GM23338 (cell line): ENCODE measurements around the gene HS3ST1. TPM values are rescaled to one million over a fixed set of nuclear protein-coding genes. Genes with fewer than 3 reads are reported as not detected.

Experiments used
- ATAC-seq: fragments of 200-7000 bp; cut with Tn5 transposase; 3 replicates; pipeline ENCODE4 v1.9.1; 2020
- DNase-seq: peaks from one replicate; pipeline ENCODE4 v3.0.0-alpha.2; 2015; ENCODE audit warnings: low spot score
- H2AFZ ChIP-seq: fragments of 200-600 bp; sonication (generic); 2 replicates; pipeline ENCODE4 v1.8.0; 2016; ENCODE audit warnings: antibody characterized with exemption, mild to moderate bottlenecking, moderate library complexity
- H3F3A ChIP-seq: fragments of 200-600 bp; sonication (generic); replicated peaks from 2 replicates; pipeline ENCODE4 v1.8.0; 2017; ENCODE audit warnings: antibody characterized with exemption, mixed run types, low read depth
- H3K27ac ChIP-seq: fragments of 200-600 bp; sonication (generic); 2 replicates; pipeline ENCODE4 v1.6.1; 2016; ENCODE audit warnings: low read depth
- H3K27me3 ChIP-seq: fragments of 200-600 bp; sonication (generic); 2 replicates; pipeline ENCODE4 v1.8.0; 2016; ENCODE audit warnings: mild to moderate bottlenecking, mixed run types, moderate library complexity; ENCODE audit not compliant: insufficient read depth
- H3K36me3 ChIP-seq: fragments of 200-600 bp; sonication (generic); 2 replicates; pipeline ENCODE4 v1.8.0; 2016; ENCODE audit warnings: mild to moderate bottlenecking; ENCODE audit not compliant: insufficient read depth
- H3K4me1 ChIP-seq: fragments of 200-600 bp; sonication (generic); 2 replicates; pipeline ENCODE4 v1.8.0; 2016; ENCODE audit warnings: mild to moderate bottlenecking, moderate library complexity; ENCODE audit not compliant: insufficient read depth
- H3K4me2 ChIP-seq: fragments of 200-600 bp; sonication (generic); 2 replicates; pipeline ENCODE4 v1.7.1; 2017; ENCODE audit warnings: mixed run types
- H3K4me3 ChIP-seq: fragments of 200-600 bp; sonication (generic); 2 replicates; pipeline ENCODE4 v1.6.1; 2016; ENCODE audit warnings: mixed run types
- H3K79me2 ChIP-seq: fragments of 200-600 bp; sonication (generic); replicated peaks from 2 replicates; pipeline ENCODE4 v1.8.0; 2017; ENCODE audit warnings: mild to moderate bottlenecking; ENCODE audit not compliant: insufficient read depth
- H3K9me2 ChIP-seq: fragments of 200-600 bp; sonication (generic); 2 replicates; pipeline ENCODE4 v1.8.0; 2017; ENCODE audit not compliant: insufficient read depth
- H4K20me1 ChIP-seq: fragments of 200-600 bp; sonication (generic); replicated peaks from 2 replicates; pipeline ENCODE4 v1.8.0; 2017; ENCODE audit warnings: mild to moderate bottlenecking; ENCODE audit not compliant: insufficient read depth
- H3K27ac Mint-ChIP-seq: 2 replicates; pipeline ENCODE4 v1.8.0; 2020; ENCODE audit warnings: inconsistent platforms, mild to moderate bottlenecking, moderate library complexity, mixed read lengths
- H3K27me3 Mint-ChIP-seq: 3 replicates; pipeline ENCODE4 v1.8.0; 2022; ENCODE audit warnings: low read depth, mild to moderate bottlenecking, moderate library complexity, mixed read lengths, inconsistent platforms; ENCODE audit not compliant: insufficient read depth, poor library complexity
- H3K36me3 Mint-ChIP-seq: 3 replicates; pipeline ENCODE4 v1.8.0; 2021; ENCODE audit warnings: low read depth, mild to moderate bottlenecking, inconsistent platforms, moderate library complexity, mixed read lengths
- H3K4me1 Mint-ChIP-seq: 3 replicates; pipeline ENCODE4 v1.8.0; 2020; ENCODE audit warnings: mild to moderate bottlenecking, inconsistent platforms, mixed read lengths
- H3K4me3 Mint-ChIP-seq: 3 replicates; pipeline ENCODE4 v1.8.0; 2021; ENCODE audit warnings: moderate library complexity, mild to moderate bottlenecking, inconsistent platforms, mixed read lengths
- H3K9me3 Mint-ChIP-seq: 3 replicates; pipeline ENCODE4 v1.8.0; 2020; ENCODE audit warnings: moderate library complexity, mild to moderate bottlenecking, inconsistent platforms, mixed read lengths
- EZH2 ChIP-seq: fragments of 200-600 bp; sonication (generic); IDR thresholded peaks from one replicate; pipeline ENCODE4 v1.8.0; 2017; ENCODE audit warnings: antibody characterized with exemption, mild to moderate bottlenecking, low read depth; ENCODE audit not compliant: unreplicated experiment
- JUNB ChIP-seq: IDR thresholded peaks from one replicate; pipeline ENCODE4 v1.6.1; 2016; ENCODE audit warnings: antibody characterized with exemption; ENCODE audit not compliant: unreplicated experiment
- STAT1 ChIP-seq: IDR thresholded peaks from one replicate; pipeline ENCODE4 v1.6.1; 2016; ENCODE audit warnings: antibody characterized with exemption; ENCODE audit not compliant: unreplicated experiment
- ZNF114 ChIP-seq: fragments of 250-450 bp; sonication (Bioruptor Pico); IDR thresholded peaks from 2 replicates; pipeline ENCODE4 v1.5.0; 2020; ENCODE audit warnings: mild to moderate bottlenecking, moderate library complexity
- ZNF462 ChIP-seq: fragments of 250-450 bp; sonication (Bioruptor Pico); IDR thresholded peaks from 2 replicates; pipeline ENCODE4 v1.5.0; 2020; ENCODE audit warnings: mild to moderate bottlenecking, moderate library complexity
- polyA plus RNA-seq: library from polyadenylated mRNA; unstranded; fragments of >200 nt; fragmentation: Nextera tagmentation; extraction: Ambion mirVana; gene quantifications from 2 replicates; pipeline ENCODE4 v1.2.1, GENCODE V29; 2016
- total RNA-seq: library from RNA; depleted of rRNA; stranded (reverse); fragments of >200 nt; shearing (Covaris generic); gene quantifications from 2 replicates; pipeline ENCODE4 v1.2.3, GENCODE V29; 2014

The HS3ST1 gene
- total and polyA plus RNA-seq, 2 experiments from 2014 or later: 0.94 to 1.3 TPM

- Mint-ChIP-seq H3K4me3 (no peak overlapping the region), H3K36me3 (peaks cover 5% of the 10 kb centered on the region; the same call in 1 of the 3 replicates), H3K27ac (no peak overlapping the region), H3K27me3 (peaks cover 3% of the 10 kb centered on the region), H3K9me3 (peaks cover 14% of the 10 kb centered on the region), H3K4me1 (peaks cover 5% of the 10 kb centered on the region)
- Histone ChIP-seq H3K4me3 (no peak overlapping the region), H3K4me1 (peaks cover 3% of the 10 kb centered on the region), H3K27ac (no peak overlapping the region), H3K27me3 (no peaks in the 10 kb centered on the region), H3K9me2 (peaks cover 9% of the 10 kb centered on the region), H3F3A (no peaks in the 10 kb centered on the region), H3K4me2 (no peak overlapping the region), H4K20me1 (no peaks in the 10 kb centered on the region), H3K79me2 (no peaks in the 10 kb centered on the region), H2AFZ (no peak overlapping the region), H3K36me3 (no peaks in the 10 kb centered on the region)
- TF ChIP-seq JUNB (no peak), ZNF462 (CRISPR knock-in tag) (no peak)
- no peak for ATAC-seq
- no peak for DNase-seq
Observed at GRCh38 chr4:11463707-11464106, 35.0 kb upstream of the HS3ST1 start.

DNA sequence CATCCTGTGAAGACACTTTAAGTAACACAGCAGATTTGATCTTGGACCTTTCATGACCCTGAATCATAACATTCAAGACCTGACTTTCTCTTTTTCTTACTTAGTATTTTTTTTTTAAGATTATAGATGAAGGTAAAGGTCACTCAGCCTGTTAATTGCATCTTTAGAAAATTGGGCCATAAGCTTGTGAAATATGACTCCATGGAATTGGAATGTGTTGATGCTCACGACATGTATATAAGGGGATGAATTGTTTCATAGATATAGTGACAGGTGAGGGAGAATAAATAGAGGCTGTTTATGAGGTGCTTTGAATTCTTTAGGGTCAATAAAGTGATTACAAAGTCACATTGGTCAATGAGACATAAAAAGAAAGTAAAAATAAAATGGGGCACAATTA, 27.7 kb upstream of the HS3ST1 start:
- H3K27ac Mint-ChIP-seq: no peak overlapping the region
- no peaks in the 10 kb centered on the region for H3K27me3 ChIP-seq
- no peaks in the 10 kb centered on the region for H3K36me3 ChIP-seq
- no peaks in the 10 kb centered on the region for H4K20me1 ChIP-seq
- no peak overlapping the region for H3K4me3 ChIP-seq
- H3K4me2 ChIP-seq: no peak overlapping the region
- DNase-seq: no peak
- no peak overlapping the region for H3K4me3 Mint-ChIP-seq
- H3K4me1 Mint-ChIP-seq: no peaks in the 10 kb centered on the region
- H3K9me3 Mint-ChIP-seq: peaks cover 14% of the 10 kb centered on the region
- no peaks in the 10 kb centered on the region for H3K79me2 ChIP-seq
- no peak overlapping the region for H3K27ac ChIP-seq
- no peaks in the 10 kb centered on the region for H3F3A ChIP-seq
- H3K4me1 ChIP-seq: no peaks in the 10 kb centered on the region
- peaks cover 5% of the 10 kb centered on the region; the same call in 1 of the 3 replicates for H3K36me3 Mint-ChIP-seq
- peaks cover 28% of the 10 kb centered on the region for H3K9me2 ChIP-seq
- no peak overlapping the region for H2AFZ ChIP-seq
- H3K27me3 Mint-ChIP-seq: peaks cover 1% of the 10 kb centered on the region
- ATAC-seq: no peak
- TF ChIP-seq ZNF114 (CRISPR knock-in tag) (no peak), ZNF462 (CRISPR knock-in tag) (no peak), EZH2 (no peak), STAT1 (no peak)
